SK-N-SH (cell line): ENCODE results near the gene MECP2. TPM values are rescaled to one million over a fixed set of nuclear protein-coding genes. Genes with fewer than 3 reads are reported as not detected.

Experiments used
- CTCF ChIA-PET: fragments of 300-600, 350-600 bp; formaldehyde crosslinking; extraction: SDS; loops from one replicate; lab custom pipeline; 2021; lab: Yijun Ruan, JAX
- POLR2A ChIA-PET: fragments of 350-600 bp; sonication (Branson Sonifier 250); formaldehyde crosslinking; extraction: SDS; loops from one replicate; lab custom pipeline; 2020; ENCODE audit warnings: antibody characterized with exemption, inconsistent platforms; lab: Yijun Ruan, JAX
- DNase-seq: peaks from one replicate; pipeline ENCODE4 v3.0.0; 2012
- H2AFZ ChIP-seq: fragments of 200-600 bp; sonication (generic); 2 replicates; pipeline ENCODE4 v1.8.1; 2016; ENCODE audit warnings: antibody characterized with exemption, mild to moderate bottlenecking, low read depth
- H3F3A ChIP-seq: fragments of 200-600 bp; sonication (generic); replicated peaks from 2 replicates; pipeline ENCODE3; 2016; ENCODE audit warnings: antibody characterized with exemption, mild to moderate bottlenecking; ENCODE audit not compliant: insufficient read depth
- H3K27ac ChIP-seq, 2 experiments: fragments of 200-500 bp in 1 of 2; fragments of 200-600 bp in 1 of 2; sonication (Bioruptor generic) in 1 of 2; sonication (generic), shearing (Covaris generic) in 1 of 2; 2 replicates each; pipeline versions ENCODE4 v1.5.1 to v1.6.1; 2014 to 2016; ENCODE audit warnings: low read depth in 2 of 2, inconsistent platforms in 1 of 2, low read length in 1 of 2, mild to moderate bottlenecking in 1 of 2, mixed read lengths in 1 of 2
- H3K27me3 ChIP-seq: fragments of 200-600 bp; sonication (generic), shearing (Covaris generic); 2 replicates; pipeline ENCODE4 v1.6.1; 2016; ENCODE audit warnings: mixed run types; ENCODE audit not compliant: insufficient read depth
- H3K36me3 ChIP-seq, 2 experiments: fragments of 200-500 bp in 1 of 2; fragments of 200-600 bp in 1 of 2; sonication (Bioruptor generic) in 1 of 2; sonication (generic) in 1 of 2; replicated peaks in 1 of 2; 2 replicates each; pipeline versions ENCODE3 to v1.5.1; 2014 to 2016; ENCODE audit warnings: low read length in 1 of 2, mild to moderate bottlenecking in 1 of 2; ENCODE audit not compliant: insufficient read depth in 2 of 2, control insufficient read depth in 1 of 2
- H3K4me1 ChIP-seq, 2 experiments: fragments of 200-500 bp in 1 of 2; fragments of 200-600 bp in 1 of 2; sonication (Bioruptor generic) in 1 of 2; sonication (generic), shearing (Covaris generic) in 1 of 2; 2 replicates each; pipeline versions ENCODE4 v1.5.1 to v1.6.1; 2014 to 2016; ENCODE audit warnings: low read depth in 1 of 2, low read length in 1 of 2, mixed run types in 1 of 2; ENCODE audit not compliant: insufficient read depth in 2 of 2, control insufficient read depth in 1 of 2
- H3K4me2 ChIP-seq: fragments of 200-600 bp; sonication (generic), shearing (Covaris generic); 2 replicates; pipeline ENCODE4 v1.6.1; 2017; ENCODE audit warnings: mixed run types
- H3K4me3 ChIP-seq, 2 experiments: fragments of 200-500 bp in 1 of 2; fragments of 200-600 bp in 1 of 2; sonication (Bioruptor generic) in 1 of 2; sonication (generic), shearing (Covaris generic) in 1 of 2; 2 replicates each; pipeline versions ENCODE4 v1.5.1 to v1.8.1; 2014 to 2016; ENCODE audit warnings: low read depth in 2 of 2, inconsistent platforms in 1 of 2, low read length in 1 of 2, mild to moderate bottlenecking in 1 of 2, mixed read lengths in 1 of 2, moderate library complexity in 1 of 2
- H3K79me2 ChIP-seq: fragments of 200-600 bp; sonication (generic); 2 replicates; pipeline ENCODE4 v1.8.1; 2017; ENCODE audit warnings: mild to moderate bottlenecking; ENCODE audit not compliant: insufficient read depth
- H3K9ac ChIP-seq: fragments of 200-600 bp; sonication (generic); 2 replicates; pipeline ENCODE4 v1.6.1; 2017; ENCODE audit warnings: mixed run types
- H3K9me2 ChIP-seq: fragments of 200-600 bp; sonication (generic); 2 replicates; pipeline ENCODE4 v1.6.1; 2017; ENCODE audit warnings: mixed run types
- H3K9me3 ChIP-seq: fragments of 200-600 bp; sonication (generic); 2 replicates; pipeline ENCODE4 v1.6.1; 2017; ENCODE audit warnings: mixed run types, mild to moderate bottlenecking, moderate library complexity
- H4K20me1 ChIP-seq: fragments of 200-600 bp; sonication (generic); 2 replicates; pipeline ENCODE4 v1.6.1; 2017; ENCODE audit warnings: mild to moderate bottlenecking, mixed run types; ENCODE audit not compliant: insufficient read depth
- GABPA ChIP-seq: IDR thresholded peaks from 2 replicates; pipeline ENCODE4 v1.4.0; 2012; ENCODE audit warnings: low read depth, mild to moderate bottlenecking
- GATA2 ChIP-seq: sonication (generic); formaldehyde crosslinking; IDR thresholded peaks from 2 replicates; pipeline ENCODE4 v1.5.0; 2020; ENCODE audit warnings: mild to moderate bottlenecking, missing genetic modification reagents
- MEF2A ChIP-seq: IDR thresholded peaks from 2 replicates; pipeline ENCODE4 v1.4.0; 2012; ENCODE audit warnings: low read depth, borderline replicate concordance
- MXI1 ChIP-seq: IDR thresholded peaks from 2 replicates; pipeline ENCODE4 v1.6.1; 2012; ENCODE audit warnings: mild to moderate bottlenecking, low read depth, low read length, improper control_type of control experiment
- NFIC ChIP-seq: IDR thresholded peaks from 2 replicates; pipeline ENCODE4 v1.4.0; 2012; ENCODE audit warnings: borderline replicate concordance
- NRF1 ChIP-seq: IDR thresholded peaks from 2 replicates; pipeline ENCODE4 v1.6.1; 2012; ENCODE audit warnings: low read depth, mild to moderate bottlenecking, low read length
- RAD21 ChIP-seq: IDR thresholded peaks from 2 replicates; pipeline ENCODE4 v1.6.1; 2012; ENCODE audit warnings: mild to moderate bottlenecking, low read length
- RCOR1 ChIP-seq: fragments of 150-350 bp; IDR thresholded peaks from 2 replicates; pipeline ENCODE4 v1.6.1; 2017; ENCODE audit warnings: antibody characterized with exemption, low read length
- RFX5 ChIP-seq: IDR thresholded peaks from 2 replicates; pipeline ENCODE4 v1.6.1; 2012; ENCODE audit warnings: mild to moderate bottlenecking, improper control_type of control experiment, low read length
- TCF12 ChIP-seq: IDR thresholded peaks from 2 replicates; pipeline ENCODE4 v1.4.0; 2012
- YY1 ChIP-seq: IDR thresholded peaks from 2 replicates; pipeline ENCODE4 v1.4.0; 2012; ENCODE audit warnings: low read depth, mild to moderate bottlenecking
- WGBS: methylation state at CpG from one replicate; pipeline ENCODE4 v1.1.6; 2017; ENCODE audit warnings: low lambda C conversion rate; 5-methylcytosine and 5-hydroxymethylcytosine counted together
- polyA plus RNA-seq, 3 experiments: library from polyadenylated mRNA; depleted of rRNA; stranded (reverse); fragments of >200 nt; gene quantifications; 2 replicates each; pipeline ENCODE4 v1.2.3, GENCODE V29; 2012
- TF ChIP-seq, protein P1 (sequence below): IDR thresholded peaks from 2 replicates; pipeline ENCODE4; 2012

Gene MECP2
- polyA plus RNA-seq, 1 of the 3 experiments (the other 2 are of a cell fraction): 8.2 TPM

DNA sequence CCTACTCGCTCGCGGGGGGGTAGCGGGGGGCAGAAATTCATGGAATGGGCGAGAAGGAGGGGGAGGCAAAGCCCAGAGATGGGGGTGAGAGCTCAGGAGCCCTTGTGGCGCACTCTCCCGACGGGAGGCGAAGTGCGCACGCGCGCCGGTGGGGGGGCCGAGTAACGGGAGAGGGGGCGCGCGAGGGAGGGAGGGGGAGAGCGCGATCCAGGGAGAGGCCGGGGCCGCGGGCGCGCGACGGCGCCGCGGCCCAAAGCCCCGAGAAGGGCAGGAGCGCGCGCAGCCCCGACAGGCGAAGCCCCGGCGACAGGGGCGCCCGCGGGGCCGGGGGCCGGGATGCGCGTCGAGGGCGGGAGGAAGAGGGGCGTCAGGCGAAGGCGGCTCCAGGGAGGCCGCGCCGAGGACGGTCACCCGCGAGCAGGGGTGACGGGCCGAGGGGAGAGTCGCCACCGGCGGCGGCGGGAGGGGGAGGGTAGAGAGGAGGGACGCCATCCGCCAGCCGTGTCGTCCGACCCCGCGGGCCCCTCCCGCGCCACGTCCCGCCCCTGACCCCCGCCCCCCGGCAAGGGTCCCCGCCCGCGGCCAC lies 421 bp downstream of the MECP2 start:
- peaks cover 9% of the 10 kb centered on the region; the same call in 1 of the 2 replicates for H3K27me3 ChIP-seq
- H3K36me3 ChIP-seq: no peaks in the 10 kb centered on the region
- H3K79me2 ChIP-seq: peaks cover 48% of the 10 kb centered on the region
- no peaks in the 10 kb centered on the region for H3K9me2 ChIP-seq
- 46% methylated on average over 36 of the region's 80 CpGs for WGBS
- CTCF ChIA-PET: interaction anchor here (1.6 kb wide), 1 partner anchor 84 kb away, joined by 6 read pairs; no protein-coding TSS in a partner anchor
- peaks cover 0 to 21% of the 10 kb centered on the region in 2 experiments; a peak in 3 of 4 replicates for H3K4me1 ChIP-seq
- peak overlapping the region; percentile 81 for H3K4me2 ChIP-seq
- peak overlapping the region; percentile 70 for H3K9ac ChIP-seq
- no peak for TF ChIP-seq RCOR1
- no peak for TF ChIP-seq RFX5
- no peak for TF ChIP-seq GATA2 (CRISPR knock-in tag)
- TF ChIP-seq NRF1: peak; percentile 50; the same call in 1 of the 2 replicates
- TF ChIP-seq GABPA: no peak
- no peak; the same call in 1 of the 2 replicates for TF ChIP-seq YY1
- peak overlapping the region; percentile 74 for H3K27ac ChIP-seq
- H3F3A ChIP-seq: no peaks in the 10 kb centered on the region
- H4K20me1 ChIP-seq: peaks cover 47% of the 10 kb centered on the region
- no peaks in the 10 kb centered on the region for H3K9me3 ChIP-seq
- DNase-seq: peak; percentile 91
- no peak overlapping the region for H2AFZ ChIP-seq
- POLR2A ChIA-PET: interaction anchor here (0.7 kb wide), 1 partner anchor 19 kb away, joined by 3 read pairs; no protein-coding TSS in a partner anchor
- H3K4me3 ChIP-seq: peak overlapping the region; percentile 57 to 68

DNA sequence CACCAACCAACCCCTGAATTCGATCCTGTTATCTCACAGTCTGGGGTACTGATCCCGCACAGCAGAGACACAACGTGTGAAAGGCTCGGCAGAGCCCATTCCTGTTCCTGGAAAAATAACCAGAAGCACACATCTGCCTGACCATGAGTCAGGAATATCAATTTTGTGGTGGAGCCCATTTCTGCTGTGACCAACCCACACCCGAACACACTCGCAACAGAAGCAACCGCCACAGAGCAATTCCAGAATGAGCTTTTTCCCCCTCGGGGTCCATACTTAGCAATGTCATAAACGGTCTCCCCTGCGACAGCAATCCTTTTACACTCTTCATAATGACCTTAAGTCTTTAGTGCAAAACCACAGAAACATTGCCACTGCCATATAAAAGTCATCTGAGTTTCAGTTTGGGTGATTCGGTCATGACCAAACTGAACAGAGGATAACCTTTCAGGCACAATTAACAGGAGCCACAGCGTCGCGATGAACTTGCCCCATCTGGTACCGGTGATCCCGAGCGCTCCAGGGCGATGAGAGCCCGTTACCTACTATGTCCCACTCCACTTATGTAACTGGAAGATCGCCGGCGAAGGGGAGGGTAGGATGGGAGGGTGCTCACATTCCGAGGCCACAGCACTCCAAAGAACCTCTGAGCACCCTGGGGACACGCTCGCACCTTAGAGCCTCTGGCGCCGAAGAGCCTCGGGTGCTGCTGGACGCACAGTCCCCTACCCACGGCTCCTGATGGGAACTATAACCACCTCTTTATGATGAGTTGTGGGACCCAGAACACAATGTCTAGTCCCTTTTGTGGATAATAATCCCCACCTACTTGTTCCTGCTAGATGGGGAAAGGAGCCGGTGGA lies 1.1 kb downstream of the MECP2 start:
- Histone ChIP-seq H2AFZ (no peak overlapping the region), H3K4me3 (peak overlapping the region; percentile 57 to 68), H3K9me2 (no peaks in the 10 kb centered on the region), H3K9ac (peak overlapping the region; percentile 70), H3K27me3 (peaks cover 9% of the 10 kb centered on the region; the same call in 1 of the 2 replicates), H3K79me2 (peaks cover 56% of the 10 kb centered on the region), H4K20me1 (peaks cover 54% of the 10 kb centered on the region), H3K4me2 (peak overlapping the region; percentile 81), H3K27ac (peak overlapping the region; percentile 60 to 74), H3K9me3 (no peaks in the 10 kb centered on the region)
- CTCF ChIA-PET: interaction anchor here (1.1 to 1.6 kb wide), 2 partner anchors 83 to 222 kb away, joined by 3 to 6 read pairs; no protein-coding TSS in a partner anchor
- 22% methylated on average over 31 of the region's 31 CpGs for WGBS
- no peak for DNase-seq
- no peak for TF ChIP-seq MEF2A
- TF ChIP-seq TCF12: no peak
- no peak for TF ChIP-seq MXI1
- TF ChIP-seq RAD21: no peak
- no peak for TF ChIP-seq NFIC
- TF ChIP-seq GABPA: no peak
- no peak for TF ChIP-seq YY1
- TF ChIP-seq, protein P1, sequence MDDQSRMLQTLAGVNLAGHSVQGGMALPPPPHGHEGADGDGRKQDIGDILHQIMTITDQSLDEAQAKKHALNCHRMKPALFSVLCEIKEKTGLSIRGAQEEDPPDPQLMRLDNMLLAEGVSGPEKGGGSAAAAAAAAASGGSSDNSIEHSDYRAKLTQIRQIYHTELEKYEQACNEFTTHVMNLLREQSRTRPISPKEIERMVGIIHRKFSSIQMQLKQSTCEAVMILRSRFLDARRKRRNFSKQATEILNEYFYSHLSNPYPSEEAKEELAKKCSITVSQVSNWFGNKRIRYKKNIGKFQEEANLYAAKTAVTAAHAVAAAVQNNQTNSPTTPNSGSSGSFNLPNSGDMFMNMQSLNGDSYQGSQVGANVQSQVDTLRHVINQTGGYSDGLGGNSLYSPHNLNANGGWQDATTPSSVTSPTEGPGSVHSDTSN: no peak
- TF ChIP-seq, all 33 proteins: peak for 0
- Histone ChIP-seq H3K36me3 (peaks cover 0 to under 1% of the 10 kb centered on the region in 2 experiments), H3K4me1 (peaks cover 0 to 21% of the 10 kb centered on the region in 2 experiments; a peak in 3 of 4 replicates), H3F3A (no peaks in the 10 kb centered on the region)
- POLR2A ChIA-PET: no interaction called here
